H1 (cell line): ENCODE results near the gene METTL1. TPM values are rescaled to one million over a fixed set of nuclear protein-coding genes. Genes with fewer than 3 reads are reported as not detected.

ENCODE experiments used
- CTCF ChIA-PET: fragments of 300-600 bp; sonication (Branson Sonifier 250); formaldehyde crosslinking; loops from one replicate; lab custom pipeline; 2021; ENCODE audit not compliant: partially characterized antibody; lab: Charles Lee
- POLR2A ChIA-PET: fragments of 300-600 bp; sonication (Branson Sonifier 250); formaldehyde crosslinking; loops from one replicate; lab custom pipeline; 2021; ENCODE audit warnings: inconsistent platforms; ENCODE audit not compliant: partially characterized antibody; lab: Charles Lee
- DNase-seq, 2 experiments: peaks; one replicate each; pipeline versions ENCODE4 v3.0.0 to v3.0.0-alpha.2; 2010 to 2022; ENCODE audit warnings: low spot score in 2 of 2, low read depth in 1 of 2, mixed read lengths in 1 of 2
- FAIRE-seq: peaks from 2 replicates; lab custom pipeline; 2011; peaks lifted over from hg19 to GRCh38; lab: Jason Lieb, UNC
- H2AFZ ChIP-seq: 2 replicates; pipeline ENCODE4 v1.8.1; 2012; ENCODE audit warnings: low read length, inconsistent platforms
- H2AK5ac ChIP-seq: 2 replicates; pipeline ENCODE4 v1.6.1; 2013; ENCODE audit warnings: low read depth, low read length
- H2BK120ac ChIP-seq: replicated peaks from 2 replicates; pipeline ENCODE3; 2013; ENCODE audit warnings: low read depth, low read length, inconsistent platforms
- H2BK12ac ChIP-seq: 2 replicates; pipeline ENCODE4 v1.6.1; 2013; ENCODE audit warnings: low read depth, low read length
- H2BK15ac ChIP-seq: 2 replicates; pipeline ENCODE4 v1.6.1; 2013; ENCODE audit warnings: low read length
- H2BK20ac ChIP-seq: 2 replicates; pipeline ENCODE4 v1.6.1; 2013; ENCODE audit warnings: low read length
- H2BK5ac ChIP-seq: 2 replicates; pipeline ENCODE4 v1.6.1; 2013; ENCODE audit warnings: low read depth, low read length
- H3K14ac ChIP-seq: 2 replicates; pipeline ENCODE4 v1.6.1; 2013; ENCODE audit warnings: inconsistent platforms; ENCODE audit not compliant: insufficient read length
- H3K18ac ChIP-seq: 2 replicates; pipeline ENCODE4 v1.6.1; 2013; ENCODE audit warnings: low read length; ENCODE audit errors: extremely low read depth
- H3K23ac ChIP-seq: 2 replicates; pipeline ENCODE4 v1.6.1; 2013; ENCODE audit warnings: inconsistent platforms; ENCODE audit not compliant: insufficient read length
- H3K23me2 ChIP-seq: 2 replicates; pipeline ENCODE4 v1.6.1; 2013; ENCODE audit warnings: low read depth, low read length
- H3K27ac ChIP-seq: 2 replicates; pipeline ENCODE4 v1.6.1; 2011; ENCODE audit warnings: low read depth, low read length, inconsistent platforms
- H3K27me3 ChIP-seq, 4 experiments: replicated peaks in 1 of 4; 1 replicate in 1 of 4; 2 replicates in 3 of 4; pipeline versions ENCODE4 v1.6.1 to v1.8.1; 2011 to 2013; ENCODE audit warnings: low read length in 3 of 4, mild to moderate bottlenecking in 3 of 4, inconsistent platforms in 2 of 4, mixed read lengths in 2 of 4, moderate library complexity in 1 of 4; ENCODE audit not compliant: control insufficient read depth in 3 of 4, insufficient read depth in 3 of 4; ENCODE audit errors: extremely low read depth in 1 of 4
- H3K36me3 ChIP-seq, 4 experiments: 2 replicates each; pipeline versions ENCODE4 v1.6.1 to v1.8.1; 2011 to 2013; ENCODE audit warnings: mild to moderate bottlenecking in 4 of 4, low read length in 3 of 4, moderate library complexity in 2 of 4, control low read depth in 1 of 4, inconsistent platforms in 1 of 4; ENCODE audit not compliant: insufficient read depth in 4 of 4, control insufficient read depth in 2 of 4
- H3K4ac ChIP-seq: replicated peaks from 2 replicates; pipeline ENCODE3; 2013; ENCODE audit warnings: low read length, low read depth, mixed read lengths, inconsistent platforms; ENCODE audit not compliant: insufficient read length
- H3K4me1 ChIP-seq, 4 experiments: replicated peaks in 1 of 4; 1 replicate in 1 of 4; 2 replicates in 3 of 4; pipeline versions ENCODE4 v1.6.1 to v1.8.1; 2011 to 2013; ENCODE audit warnings: low read length in 3 of 4, inconsistent platforms in 2 of 4, mixed read lengths in 1 of 4; ENCODE audit not compliant: insufficient read depth in 4 of 4, control insufficient read depth in 3 of 4
- H3K4me2 ChIP-seq, 2 experiments: 2 replicates each; pipeline versions ENCODE4 v1.6.1 to v1.8.1; 2011 to 2013; ENCODE audit warnings: low read depth in 2 of 2, low read length in 2 of 2, control low read depth in 1 of 2, inconsistent platforms in 1 of 2, mild to moderate bottlenecking in 1 of 2; ENCODE audit not compliant: insufficient read depth in 1 of 2
- H3K4me3 ChIP-seq, 4 experiments: fragments of 200-600, 300-600 bp in 1 of 4; sonication (generic), shearing (Covaris generic), sonication (Bioruptor Twin) in 1 of 4; 2 replicates each; pipeline versions ENCODE4 v1.5.1 to v1.8.1; 2011 to 2016; ENCODE audit warnings: low read length in 4 of 4, low read depth in 3 of 4, control low read depth in 2 of 4, inconsistent platforms in 2 of 4, mild to moderate bottlenecking in 2 of 4, mixed read lengths in 1 of 4, moderate library complexity in 1 of 4; ENCODE audit not compliant: insufficient read depth in 2 of 4; ENCODE audit errors: extremely low read depth in 1 of 4
- H3K56ac ChIP-seq: replicated peaks from 2 replicates; pipeline ENCODE3; 2013; ENCODE audit warnings: low read depth, mild to moderate bottlenecking, mixed read lengths, low read length, inconsistent platforms; ENCODE audit not compliant: insufficient read length
- H3K79me1 ChIP-seq: 2 replicates; pipeline ENCODE4 v1.6.1; 2013; ENCODE audit warnings: low read depth, low read length, control low read depth
- H3K79me2 ChIP-seq, 2 experiments: 2 replicates each; pipeline versions ENCODE4 v1.6.1 to v1.8.1; 2012 to 2013; ENCODE audit warnings: low read length in 2 of 2, mild to moderate bottlenecking in 2 of 2, inconsistent platforms in 1 of 2; ENCODE audit not compliant: insufficient read depth in 2 of 2, control insufficient read depth in 1 of 2
- H3K9ac ChIP-seq, 4 experiments: replicated peaks in 1 of 4; 1 replicate in 1 of 4; 2 replicates in 3 of 4; pipeline versions ENCODE4 v1.6.1 to v1.8.1; 2011 to 2013; ENCODE audit warnings: low read depth in 3 of 4, low read length in 3 of 4, control low read depth in 2 of 4, mild to moderate bottlenecking in 2 of 4, moderate library complexity in 2 of 4, inconsistent platforms in 1 of 4; ENCODE audit errors: extremely low read depth in 1 of 4
- H3K9me3 ChIP-seq, 2 experiments: 2 replicates each; pipeline versions ENCODE4 v1.6.1 to v1.8.1; 2012 to 2013; ENCODE audit warnings: mild to moderate bottlenecking in 2 of 2, moderate library complexity in 2 of 2, control low read depth in 1 of 2, inconsistent platforms in 1 of 2, low read depth in 1 of 2, low read length in 1 of 2, mixed read lengths in 1 of 2; ENCODE audit not compliant: insufficient read depth in 2 of 2
- H4K20me1 ChIP-seq, 2 experiments: replicated peaks in 1 of 2; 2 replicates each; pipeline versions ENCODE3 to v1.8.1; 2011 to 2013; ENCODE audit warnings: inconsistent platforms in 2 of 2, low read length in 2 of 2, mild to moderate bottlenecking in 1 of 2; ENCODE audit not compliant: insufficient read depth in 2 of 2, control insufficient read depth in 1 of 2
- H4K5ac ChIP-seq: 2 replicates; pipeline ENCODE4 v1.6.1; 2013; ENCODE audit warnings: low read length, low read depth, mixed read lengths, inconsistent platforms; ENCODE audit not compliant: insufficient read length
- H4K8ac ChIP-seq: 2 replicates; pipeline ENCODE4 v1.8.0; 2013; ENCODE audit warnings: mild to moderate bottlenecking, moderate library complexity, low read length, inconsistent platforms; ENCODE audit not compliant: insufficient read depth; ENCODE audit errors: extremely low read depth
- H4K91ac ChIP-seq: replicated peaks from 2 replicates; pipeline ENCODE3; 2013; ENCODE audit warnings: low read length, mixed read lengths, inconsistent platforms; ENCODE audit not compliant: insufficient read length
- BCL11A ChIP-seq, 2 experiments: IDR thresholded peaks; one replicate each; pipeline ENCODE4 v1.6.1; 2011; ENCODE audit warnings: low read depth in 2 of 2, low read length in 2 of 2, mild to moderate bottlenecking in 2 of 2
- CBX5 ChIP-seq: fragments of 300-800, 300-1000 bp; sonication (generic); IDR thresholded peaks from 2 replicates; pipeline ENCODE4 v1.7.1; 2016; ENCODE audit warnings: antibody characterized with exemption, low read length, low read depth
- EP300 ChIP-seq, 2 experiments: IDR thresholded peaks; 1 replicate in 1 of 2; 2 replicates in 1 of 2; pipeline ENCODE4 v1.6.1; 2011 to 2012; ENCODE audit warnings: low read depth in 2 of 2, low read length in 2 of 2, mild to moderate bottlenecking in 2 of 2, borderline replicate concordance in 1 of 2, inconsistent platforms in 1 of 2, moderate library complexity in 1 of 2
- HDAC2 ChIP-seq, 2 experiments: fragments of 300-600 bp in 1 of 2; sonication (generic) in 1 of 2; IDR thresholded peaks; 2 replicates each; pipeline ENCODE4 v1.6.1; 2011 to 2012; ENCODE audit warnings: low read depth in 2 of 2, low read length in 2 of 2, mild to moderate bottlenecking in 2 of 2, moderate library complexity in 2 of 2, borderline replicate concordance in 1 of 2, inconsistent platforms in 1 of 2
- HDAC6 ChIP-seq: IDR thresholded peaks from one replicate; pipeline ENCODE4 v1.7.1; 2012; ENCODE audit warnings: low read depth, mild to moderate bottlenecking, inconsistent platforms, low read length, moderate library complexity
- POLR2A ChIP-seq, 2 experiments: IDR thresholded peaks; 1 replicate in 1 of 2; 2 replicates in 1 of 2; pipeline ENCODE4 v1.6.1; 2011; ENCODE audit warnings: low read depth in 2 of 2, low read length in 2 of 2, mild to moderate bottlenecking in 2 of 2; ENCODE audit errors: control extremely low read depth in 1 of 2
- POU5F1 ChIP-seq: IDR thresholded peaks from 2 replicates; pipeline ENCODE4 v1.6.1; 2011; ENCODE audit warnings: low read depth, mild to moderate bottlenecking, low read length, moderate library complexity
- SIRT6 ChIP-seq: IDR thresholded peaks from one replicate; pipeline ENCODE4 v1.7.1; 2012; ENCODE audit warnings: low read length, inconsistent platforms
- SUZ12 ChIP-seq: fragments of 200-600 bp; sonication (generic); IDR thresholded peaks from 2 replicates; pipeline ENCODE4 v1.6.1; 2012; ENCODE audit warnings: mild to moderate bottlenecking, inconsistent platforms, low read length, moderate library complexity, mixed read lengths
- WGBS, 2 experiments: shearing (Covaris generic) in 1 of 2; methylation state at CpG; one replicate each; pipeline versions ENCODE4 v1.1.6 to v1.1.7; 2013 to 2015; ENCODE audit warnings: low lambda C conversion rate in 2 of 2, mixed read lengths in 2 of 2, inconsistent platforms in 1 of 2, low coverage in 1 of 2, missing lambda C conversion rate in 1 of 2; ENCODE audit not compliant: insufficient replicate concordance in 2 of 2, insufficient coverage in 1 of 2, insufficient read length in 1 of 2; ENCODE audit errors: extremely low coverage in 1 of 2, missing lambda C conversion rate in 1 of 2; 5-methylcytosine and 5-hydroxymethylcytosine counted together
- polyA plus RNA-seq, 7 experiments: library from polyadenylated mRNA; depleted of rRNA in 3 of 7; stranded (reverse) in 5 of 7; unstranded in 2 of 7; fragments of >200 nt in 5 of 7; fragments of 200-250 nt in 2 of 7; gene quantifications; 1 replicate in 5 of 7; 2 replicates in 1 of 7; 4 replicates in 1 of 7; pipeline versions ENCODE4 v1.2.1 to v1.2.3, GENCODE V29; 2011 to 2013; ENCODE audit warnings: missing spikeins in 2 of 7, mixed read lengths in 2 of 7
- total RNA-seq: library from RNA; stranded (reverse); fragmentation: NEBNext Ultra II Directional; extraction: Animal tissue kit (Norgen Biotek cat#: 25700); gene quantifications from 2 replicates; pipeline ENCODE4 v1.2.1, GENCODE V29; 2021

Gene METTL1
- total and polyA plus RNA-seq, 2 of the 8 experiments (the other 6 are each of a cell fraction or from before 2014, with no cell fraction given) = 40.5 to 46.0 TPM

- 84% methylated on average over 5 of the region's 5 CpGs; no CpG with 5 or more reads in 1 of the 2 experiments for WGBS, 2 experiments
- Histone ChIP-seq H2BK15ac (no peak overlapping the region), H3K4me2 (no peak overlapping the region), H4K91ac (no peak overlapping the region), H3K79me1 (no peaks in the 10 kb centered on the region), H3K18ac (no peak overlapping the region), H3K9ac (no peak overlapping the region), H3K79me2 (no peaks in the 10 kb centered on the region), H3K4me3 (no peak overlapping the region), H3K14ac (no peak overlapping the region), H3K56ac (no peak overlapping the region), H3K27ac (no peak overlapping the region), H2BK120ac (no peak overlapping the region), H3K4ac (no peak overlapping the region), H3K4me1 (peaks cover 0 to 2% (median under 1%) of the 10 kb centered on the region in 4 experiments; a peak in 1 of 7 replicates), H3K27me3 (no peaks in the 10 kb centered on the region), H2AK5ac (no peak overlapping the region), H2BK20ac (no peak overlapping the region), H3K9me3 (no peaks in the 10 kb centered on the region), H3K36me3 (peaks cover 0 to 3% (median 0%) of the 10 kb centered on the region in 4 experiments; a peak in 3 of 8 replicates), H4K5ac (no peak overlapping the region), H2BK5ac (no peak overlapping the region), H3K23ac (no peak overlapping the region), H4K20me1 (no peaks in the 10 kb centered on the region), H4K8ac (no peak overlapping the region), H2BK12ac (no peak overlapping the region), H3K23me2 (no peaks in the 10 kb centered on the region), H2AFZ (no peak overlapping the region)
- POLR2A ChIA-PET = interaction anchor here (0.9 to 2.8 kb wide), 7 partner anchors 9 to 95 kb away, joined by 3 to 10 read pairs (median 3); partner anchors contain the start of genes AVIL, EEF1AKMT3 and METTL1
- no peak for TF ChIP-seq CBX5
- TF ChIP-seq POU5F1 = no peak
- no peak for TF ChIP-seq BCL11A (IDR thresholded peaks at IDR 0.05; ENCODE audit: low read depth in 2 of 2, low read length in 2 of 2)
- TF ChIP-seq HDAC2 (IDR thresholded peaks at IDR 0.05; ENCODE audit: borderline replicate concordance in 1 of 2, low read depth in 2 of 2, low read length in 2 of 2) = no peak
- no peak for TF ChIP-seq EP300 (IDR thresholded peaks at IDR 0.05; ENCODE audit: borderline replicate concordance in 1 of 2, low read depth in 2 of 2, low read length in 2 of 2)
- no peak for TF ChIP-seq SUZ12
- TF ChIP-seq HDAC6 = no peak
- no peak for TF ChIP-seq SIRT6
- no peak for TF ChIP-seq POLR2A (IDR thresholded peaks at IDR 0.05; ENCODE audit: control extremely low read depth in 1 of 2, low read depth in 2 of 2, low read length in 2 of 2)
- FAIRE-seq = no peak
- CTCF ChIA-PET = interaction anchor here (0.7 to 1.6 kb wide), 2 partner anchors 21 to 45 kb away, joined by 4 read pairs; no protein-coding TSS in a partner anchor
- DNase-seq = no peak
These were observed 36.4 kb upstream of the METTL1 start for GRCh38 chr12:57808351-57808750.
